Esophagus muscularis mucosa (tissue), 4 donors: ENCODE results near the gene SNRNP27. TPM values are rescaled to one million over a fixed set of nuclear protein-coding genes. Genes with fewer than 3 reads are reported as not detected.
A peak's percentile ranks its signal among the peaks of the same experiment; 100 is the strongest.

Experiments
- DNase-seq: peaks from one replicate; pipeline ENCODE4 v3.0.0-alpha.2; 2017; ENCODE audit errors: extremely low spot score
- H3K27ac ChIP-seq, 4 donors: fragments of 200-600 bp; sonication (generic); replicated peaks in 1 of 4; 1 replicate in 3 of 4; 2 replicates in 1 of 4; pipeline ENCODE4 v1.5.1; 2016 to 2019; ENCODE audit warnings: mild to moderate bottlenecking in 1 of 4
- H3K27me3 ChIP-seq, 4 donors: fragments of 200-600 bp; sonication (generic); one replicate each; pipeline versions ENCODE4 v1.5.1 to v1.6.0; 2016 to 2019
- H3K36me3 ChIP-seq, 4 donors: fragments of 200-600 bp; sonication (generic); one replicate each; pipeline ENCODE4 v1.5.1; 2016 to 2019
- H3K4me1 ChIP-seq, 4 donors: fragments of 200-600 bp; sonication (generic); one replicate each; pipeline ENCODE4 v1.5.1; 2016 to 2019
- H3K4me3 ChIP-seq, 4 donors: fragments of 200-600 bp; sonication (generic); 1 replicate in 2 of 4; 2 replicates in 2 of 4; pipeline ENCODE4 v1.5.1; 2016 to 2019; ENCODE audit warnings: mild to moderate bottlenecking in 4 of 4, moderate library complexity in 1 of 4
- H3K9me3 ChIP-seq, 4 donors: fragments of 200-600 bp; sonication (generic); 1 replicate in 3 of 4; 2 replicates in 1 of 4; pipeline ENCODE4 v1.5.1; 2016 to 2019
- CTCF ChIP-seq, 3 experiments: fragments of 200-600 bp in 2 of 3; fragments of 450-650 bp in 1 of 3; sonication (generic) in 2 of 3; IDR thresholded peaks; one replicate each; pipeline ENCODE4 v1.5.1; 2017 to 2019; ENCODE audit warnings: antibody characterized with exemption in 3 of 3, mild to moderate bottlenecking in 2 of 3, moderate library complexity in 1 of 3
- EP300 ChIP-seq: sonication (generic); formaldehyde crosslinking; IDR thresholded peaks from one replicate; pipeline ENCODE4 v1.6.1; 2017; ENCODE audit warnings: antibody characterized with exemption
- POLR2A ChIP-seq: fragments of 450-650 bp; IDR thresholded peaks from one replicate; pipeline ENCODE4 v1.6.1; 2017; ENCODE audit warnings: antibody characterized with exemption, moderate library complexity, mild to moderate bottlenecking, low read depth
- POLR2AphosphoS5 ChIP-seq, 2 donors: sonication (generic); formaldehyde crosslinking; IDR thresholded peaks; one replicate each; pipeline ENCODE4 v1.6.1; 2017; ENCODE audit warnings: antibody characterized with exemption in 2 of 2
- WGBS: methylation state at CpG from one replicate; pipeline ENCODE4 v1.1.5; 2018; 5-methylcytosine and 5-hydroxymethylcytosine counted together
- intact Hi-C: fragments of 100-400 bp; cut with DNase I; formaldehyde crosslinking; loops from one replicate; pipeline ENCODE4 v1.15.1; 2023
- total RNA-seq, 4 donors: library from RNA; depleted of rRNA; stranded (reverse); fragments of >200 nt; gene quantifications; one replicate each; pipeline versions ENCODE4 v1.1.0 to v1.2.1, GENCODE V29; 2016

Gene SNRNP27
- total RNA-seq, 4 donors from 2014 or later: 53.8 to 74.9 (median 62.9) TPM

GRCh38 chr2:69902213-69902922 is 8.6 kb downstream of the SNRNP27 start:
- no peak for DNase-seq
- intact Hi-C loops: no loop called here
- H3K4me1 ChIP-seq: peaks cover 0 to 35% (median 11%) of the 10 kb centered on the region in 4 donors
- H3K9me3 ChIP-seq: no peaks in the 10 kb centered on the region
- H3K27me3 ChIP-seq: no peaks in the 10 kb centered on the region
- H3K4me3 ChIP-seq: peak overlapping the region in 1 of 4 donors; percentile 7
- peak overlapping the region in 1 of 4 donors; percentile 9 for H3K27ac ChIP-seq
- TF ChIP-seq POLR2AphosphoS5 (IDR thresholded peaks at IDR 0.05) (no peak), POLR2A (no peak), EP300 (no peak), CTCF (IDR thresholded peaks at IDR 0.05) (no peak)
- peaks cover 44 to 100% (median 75%) of the 10 kb centered on the region in 4 donors for H3K36me3 ChIP-seq
- 71% methylated on average over 8 of the region's 8 CpGs for WGBS

GRCh38 chr2:69907216-69907615 is 13.5 kb downstream of the SNRNP27 start:
- Histone ChIP-seq H3K36me3 (peaks cover 14 to 93% (median 69%) of the 10 kb centered on the region in 4 donors), H3K4me1 (peaks cover 0 to 9% (median 1%) of the 10 kb centered on the region in 4 donors), H3K27me3 (no peaks in the 10 kb centered on the region), H3K4me3 (no peak overlapping the region), H3K9me3 (no peaks in the 10 kb centered on the region), H3K27ac (no peak overlapping the region)
- intact Hi-C loops: no loop called here
- DNase-seq: no peak
- TF ChIP-seq POLR2A (no peak), CTCF (IDR thresholded peaks at IDR 0.05) (no peak), EP300 (no peak), POLR2AphosphoS5 (IDR thresholded peaks at IDR 0.05) (no peak)

GRCh38 chr2:69911985-69912563 is 18.3 kb downstream of the SNRNP27 start:
- Histone ChIP-seq H3K36me3 (peaks cover 6 to 44% (median 34%) of the 10 kb centered on the region in 4 donors), H3K4me1 (peaks cover 16 to 28% (median 26%) of the 10 kb centered on the region in 4 donors), H3K27me3 (no peaks in the 10 kb centered on the region), H3K9me3 (no peaks in the 10 kb centered on the region), H3K4me3 (no peak overlapping the region), H3K27ac (peak overlapping the region; percentile 18 to 92 (median 40))
- no peak for TF ChIP-seq POLR2A
- TF ChIP-seq CTCF (IDR thresholded peaks at IDR 0.05): peak; percentile 56 to 68 (median 59)
- no peak for TF ChIP-seq EP300
- no peak for TF ChIP-seq POLR2AphosphoS5 (IDR thresholded peaks at IDR 0.05)
- intact Hi-C loops: loop anchor here (2.0 to 5.0 kb wide), 3 partner anchors 159 to 390 kb away; partner anchors contain the start of genes FAM136A and PCBP1
- no peak for DNase-seq
- WGBS: 2% methylated on average over 2 of the region's 2 CpGs

GRCh38 chr2:69914164-69914949 is 20.6 kb downstream of the SNRNP27 start:
- Histone ChIP-seq H3K9me3 (no peaks in the 10 kb centered on the region), H3K36me3 (peaks cover 6 to 25% (median 16%) of the 10 kb centered on the region in 4 donors), H3K4me1 (peaks cover 24 to 50% (median 47%) of the 10 kb centered on the region in 4 donors), H3K27me3 (no peaks in the 10 kb centered on the region), H3K27ac (peak overlapping the region; percentile 92 to 99 (median 96)), H3K4me3 (peak overlapping the region; percentile 76 to 99 (median 94))
- intact Hi-C loops: loop anchor here (5.0 kb wide), 2 partner anchors 173 to 388 kb away; partner anchors contain the start of genes FAM136A and PCBP1
- peak; percentile 89 for TF ChIP-seq POLR2A
- peak in 2 of 3 experiments; percentile 7 to 32 for TF ChIP-seq CTCF (IDR thresholded peaks at IDR 0.05)
- no peak for TF ChIP-seq EP300
- TF ChIP-seq POLR2AphosphoS5 (IDR thresholded peaks at IDR 0.05): peak; percentile 93 to 98
- 0% methylated on average over 17 of the region's 56 CpGs for WGBS
- peak; percentile 100 for DNase-seq
